SK-N-SH (cell line): Measurements from ENCODE around the gene TBL1X. TPM values are rescaled to one million over a fixed set of nuclear protein-coding genes. Genes with fewer than 3 reads are reported as not detected.

Experiments
- CTCF ChIA-PET: fragments of 300-600, 350-600 bp; formaldehyde crosslinking; extraction: SDS; loops from one replicate; lab custom pipeline; 2021; lab: Yijun Ruan, JAX
- POLR2A ChIA-PET: fragments of 350-600 bp; sonication (Branson Sonifier 250); formaldehyde crosslinking; extraction: SDS; loops from one replicate; lab custom pipeline; 2020; ENCODE audit warnings: antibody characterized with exemption, inconsistent platforms; lab: Yijun Ruan, JAX
- DNase-seq: peaks from one replicate; pipeline ENCODE4 v3.0.0; 2012
- H2AFZ ChIP-seq: fragments of 200-600 bp; sonication (generic); 2 replicates; pipeline ENCODE4 v1.8.1; 2016; ENCODE audit warnings: antibody characterized with exemption, mild to moderate bottlenecking, low read depth
- H3F3A ChIP-seq: fragments of 200-600 bp; sonication (generic); replicated peaks from 2 replicates; pipeline ENCODE3; 2016; ENCODE audit warnings: antibody characterized with exemption, mild to moderate bottlenecking; ENCODE audit not compliant: insufficient read depth
- H3K27ac ChIP-seq, 2 experiments: fragments of 200-500 bp in 1 of 2; fragments of 200-600 bp in 1 of 2; sonication (Bioruptor generic) in 1 of 2; sonication (generic), shearing (Covaris generic) in 1 of 2; 2 replicates each; pipeline versions ENCODE4 v1.5.1 to v1.6.1; 2014 to 2016; ENCODE audit warnings: low read depth in 2 of 2, inconsistent platforms in 1 of 2, low read length in 1 of 2, mild to moderate bottlenecking in 1 of 2, mixed read lengths in 1 of 2
- H3K27me3 ChIP-seq: fragments of 200-600 bp; sonication (generic), shearing (Covaris generic); 2 replicates; pipeline ENCODE4 v1.6.1; 2016; ENCODE audit warnings: mixed run types; ENCODE audit not compliant: insufficient read depth
- H3K36me3 ChIP-seq, 2 experiments: fragments of 200-500 bp in 1 of 2; fragments of 200-600 bp in 1 of 2; sonication (Bioruptor generic) in 1 of 2; sonication (generic) in 1 of 2; replicated peaks in 1 of 2; 2 replicates each; pipeline versions ENCODE3 to v1.5.1; 2014 to 2016; ENCODE audit warnings: low read length in 1 of 2, mild to moderate bottlenecking in 1 of 2; ENCODE audit not compliant: insufficient read depth in 2 of 2, control insufficient read depth in 1 of 2
- H3K4me1 ChIP-seq, 2 experiments: fragments of 200-500 bp in 1 of 2; fragments of 200-600 bp in 1 of 2; sonication (Bioruptor generic) in 1 of 2; sonication (generic), shearing (Covaris generic) in 1 of 2; 2 replicates each; pipeline versions ENCODE4 v1.5.1 to v1.6.1; 2014 to 2016; ENCODE audit warnings: low read depth in 1 of 2, low read length in 1 of 2, mixed run types in 1 of 2; ENCODE audit not compliant: insufficient read depth in 2 of 2, control insufficient read depth in 1 of 2
- H3K4me2 ChIP-seq: fragments of 200-600 bp; sonication (generic), shearing (Covaris generic); 2 replicates; pipeline ENCODE4 v1.6.1; 2017; ENCODE audit warnings: mixed run types
- H3K4me3 ChIP-seq, 2 experiments: fragments of 200-500 bp in 1 of 2; fragments of 200-600 bp in 1 of 2; sonication (Bioruptor generic) in 1 of 2; sonication (generic), shearing (Covaris generic) in 1 of 2; 2 replicates each; pipeline versions ENCODE4 v1.5.1 to v1.8.1; 2014 to 2016; ENCODE audit warnings: low read depth in 2 of 2, inconsistent platforms in 1 of 2, low read length in 1 of 2, mild to moderate bottlenecking in 1 of 2, mixed read lengths in 1 of 2, moderate library complexity in 1 of 2
- H3K79me2 ChIP-seq: fragments of 200-600 bp; sonication (generic); 2 replicates; pipeline ENCODE4 v1.8.1; 2017; ENCODE audit warnings: mild to moderate bottlenecking; ENCODE audit not compliant: insufficient read depth
- H3K9ac ChIP-seq: fragments of 200-600 bp; sonication (generic); 2 replicates; pipeline ENCODE4 v1.6.1; 2017; ENCODE audit warnings: mixed run types
- H3K9me2 ChIP-seq: fragments of 200-600 bp; sonication (generic); 2 replicates; pipeline ENCODE4 v1.6.1; 2017; ENCODE audit warnings: mixed run types
- H3K9me3 ChIP-seq: fragments of 200-600 bp; sonication (generic); 2 replicates; pipeline ENCODE4 v1.6.1; 2017; ENCODE audit warnings: mixed run types, mild to moderate bottlenecking, moderate library complexity
- H4K20me1 ChIP-seq: fragments of 200-600 bp; sonication (generic); 2 replicates; pipeline ENCODE4 v1.6.1; 2017; ENCODE audit warnings: mild to moderate bottlenecking, mixed run types; ENCODE audit not compliant: insufficient read depth
- CHD2 ChIP-seq: fragments of 150-350 bp; IDR thresholded peaks from 2 replicates; pipeline ENCODE4 v1.6.1; 2018; ENCODE audit warnings: low read length; ENCODE audit not compliant: partially characterized antibody
- CTCF ChIP-seq: fragments of 200-600 bp; sonication (generic); IDR thresholded peaks from 2 replicates; pipeline ENCODE4 v1.6.1; 2017; ENCODE audit warnings: antibody characterized with exemption, mild to moderate bottlenecking, moderate library complexity
- EP300 ChIP-seq, 2 experiments: IDR thresholded peaks; 2 replicates each; pipeline versions ENCODE4 v1.4.0 to v1.6.1; 2012; ENCODE audit warnings: borderline replicate concordance in 1 of 2, low read depth in 1 of 2, low read length in 1 of 2
- EZH2phosphoT487 ChIP-seq: fragments of 200-600 bp; sonication (generic); IDR thresholded peaks from 2 replicates; pipeline ENCODE4 v1.6.1; 2017; ENCODE audit warnings: low read depth, mixed run types, mild to moderate bottlenecking, antibody characterized with exemption, moderate library complexity, borderline replicate concordance
- FOSL2 ChIP-seq: IDR thresholded peaks from 2 replicates; pipeline ENCODE4 v1.4.0; 2012; ENCODE audit warnings: low read depth, mild to moderate bottlenecking, moderate library complexity, borderline replicate concordance
- GABPA ChIP-seq: IDR thresholded peaks from 2 replicates; pipeline ENCODE4 v1.4.0; 2012; ENCODE audit warnings: low read depth, mild to moderate bottlenecking
- IRF3 ChIP-seq: fragments of 150-350 bp; IDR thresholded peaks from 2 replicates; pipeline ENCODE4 v1.6.1; 2016; ENCODE audit warnings: mild to moderate bottlenecking, low read depth, low read length
- MAX ChIP-seq: IDR thresholded peaks from 2 replicates; pipeline ENCODE4 v1.4.0; 2012; ENCODE audit warnings: low read depth
- MXI1 ChIP-seq: IDR thresholded peaks from 2 replicates; pipeline ENCODE4 v1.6.1; 2012; ENCODE audit warnings: mild to moderate bottlenecking, low read depth, low read length, improper control_type of control experiment
- NFIC ChIP-seq: IDR thresholded peaks from 2 replicates; pipeline ENCODE4 v1.4.0; 2012; ENCODE audit warnings: borderline replicate concordance
- NRF1 ChIP-seq: IDR thresholded peaks from 2 replicates; pipeline ENCODE4 v1.6.1; 2012; ENCODE audit warnings: low read depth, mild to moderate bottlenecking, low read length
- PBX3 ChIP-seq: IDR thresholded peaks from 2 replicates; pipeline ENCODE4; 2012
- POLR2AphosphoS5 ChIP-seq: IDR thresholded peaks from 2 replicates; pipeline ENCODE4 v1.6.1; 2012; ENCODE audit warnings: low read depth, low read length
- REST ChIP-seq: IDR thresholded peaks from 2 replicates; pipeline ENCODE4 v1.6.1; 2012; ENCODE audit warnings: mild to moderate bottlenecking, low read depth, low read length, moderate library complexity
- SIN3A ChIP-seq: IDR thresholded peaks from 2 replicates; pipeline ENCODE4 v1.6.1; 2012; ENCODE audit warnings: low read depth, mild to moderate bottlenecking, low read length, moderate library complexity, borderline replicate concordance
- TAF1 ChIP-seq: IDR thresholded peaks from 2 replicates; pipeline ENCODE4 v1.6.1; 2012; ENCODE audit warnings: low read depth, mild to moderate bottlenecking, low read length, moderate library complexity, borderline replicate concordance
- TCF12 ChIP-seq: IDR thresholded peaks from 2 replicates; pipeline ENCODE4 v1.4.0; 2012
- USF2 ChIP-seq: fragments of 150-350 bp; IDR thresholded peaks from 2 replicates; pipeline ENCODE4 v1.6.1; 2017; ENCODE audit warnings: antibody characterized with exemption, low read length, low read depth, borderline replicate concordance
- WGBS: methylation state at CpG from one replicate; pipeline ENCODE4 v1.1.6; 2017; ENCODE audit warnings: low lambda C conversion rate; 5-methylcytosine and 5-hydroxymethylcytosine counted together
- polyA plus RNA-seq, 3 experiments: library from polyadenylated mRNA; depleted of rRNA; stranded (reverse); fragments of >200 nt; gene quantifications; 2 replicates each; pipeline ENCODE4 v1.2.3, GENCODE V29; 2012

Gene TBL1X
- polyA plus RNA-seq, 1 of the 3 experiments (the other 2 are of a cell fraction) = 10.6 TPM

GRCh38 chrX:9676306-9676705 is 211.4 kb downstream of the TBL1X start:
- no peaks in the 10 kb centered on the region; a peak in 1 of 4 replicates for H3K4me1 ChIP-seq
- no peaks in the 10 kb centered on the region for H3K36me3 ChIP-seq
- H3K79me2 ChIP-seq = no peaks in the 10 kb centered on the region
- WGBS = 51% methylated on average over 13 of the region's 13 CpGs
- H3K9me3 ChIP-seq = no peaks in the 10 kb centered on the region
- ChIA-PET CTCF (no interaction called here), POLR2A (no interaction called here)
- TF ChIP-seq EP300 (IDR thresholded peaks at IDR 0.05; ENCODE audit: borderline replicate concordance in 1 of 2, low read depth in 1 of 2, low read length in 1 of 2) = no peak
- TF ChIP-seq PBX3 = no peak
- no peak for TF ChIP-seq MAX
- no peak for TF ChIP-seq NRF1
- no peak for TF ChIP-seq FOSL2
- no peak for TF ChIP-seq SIN3A
- no peak for TF ChIP-seq GABPA
- TF ChIP-seq REST = no peak
- TF ChIP-seq CTCF = no peak
- TF ChIP-seq POLR2AphosphoS5 = no peak
- TF ChIP-seq MXI1 = no peak
- TF ChIP-seq TCF12 = no peak
- no peak for TF ChIP-seq EZH2phosphoT487
- no peak for TF ChIP-seq CHD2
- TF ChIP-seq NFIC = no peak
- no peak for TF ChIP-seq IRF3
- TF ChIP-seq TAF1 = no peak
- no peak for TF ChIP-seq USF2
- H3K4me2 ChIP-seq = no peak overlapping the region
- no peak for DNase-seq
- H3F3A ChIP-seq = no peaks in the 10 kb centered on the region
- H3K9me2 ChIP-seq = no peaks in the 10 kb centered on the region
- H3K9ac ChIP-seq = no peak overlapping the region
- H3K27ac ChIP-seq = no peak overlapping the region
- H2AFZ ChIP-seq = no peak overlapping the region
- no peaks in the 10 kb centered on the region for H4K20me1 ChIP-seq
- H3K27me3 ChIP-seq = no peaks in the 10 kb centered on the region
- H3K4me3 ChIP-seq = no peak overlapping the region
